ENCODE data around the gene CDK4.

The CDK4 gene

GRCh38 chr12:57756406-57757341 lies 4.6 kb upstream of the CDK4 start:
- DNase-seq (ENCODE audit: low read depth, low spot score), result no peak

- DNase-seq (ENCODE audit: low read depth, low spot score), result no peak
These were observed 3.6 kb upstream of the CDK4 start for GRCh38 chr12:57755454-57756372.

GRCh38 chr12:57755194-57755453 lies 3.0 kb upstream of the CDK4 start:
- no peak for DNase-seq (ENCODE audit: low read depth, low spot score)

DNA sequence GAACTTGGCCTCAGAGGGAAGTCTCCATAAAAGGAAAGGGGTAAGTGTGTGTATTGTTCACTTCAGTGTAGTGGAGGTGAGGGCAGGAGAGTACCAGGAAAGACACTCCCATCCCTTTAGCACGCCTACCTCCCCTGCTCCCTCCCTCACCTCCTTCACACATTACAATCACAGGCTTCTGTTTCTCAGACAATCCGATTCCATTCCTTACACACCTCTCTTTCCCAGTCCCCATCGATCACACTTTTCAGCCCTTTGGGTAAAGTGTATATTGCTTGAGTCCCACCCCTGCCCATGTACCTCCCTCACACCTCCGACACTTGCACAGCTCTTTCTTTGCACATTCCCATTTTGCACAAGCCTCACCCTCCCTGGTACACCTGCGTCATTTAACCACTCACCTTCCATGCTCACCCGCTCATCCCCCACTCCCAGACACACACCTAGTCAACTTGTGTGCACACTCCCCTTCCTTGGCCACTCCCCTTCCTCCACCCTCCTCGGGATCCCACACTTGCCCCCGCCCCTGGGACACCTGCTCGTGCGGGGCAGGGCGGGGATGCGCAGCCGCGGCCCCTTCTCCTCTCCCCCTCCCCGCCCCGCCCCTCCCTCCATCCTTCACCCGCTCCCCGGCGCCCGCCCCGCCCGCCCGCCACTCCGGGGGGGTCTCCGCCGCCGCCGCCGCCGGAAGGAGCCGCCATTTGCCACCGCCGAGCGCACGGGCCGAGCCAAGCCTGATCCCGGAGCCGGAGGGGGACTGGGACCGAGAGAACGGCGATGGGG lies 2.5 kb upstream of the CDK4 start, which contains the start of gene MARCHF9:
MARCHF9 (plus strand) TSS at position 693 of the 783 bp plus-strand sequence. CDS start 426 bp downstream, outside the sequence.
- no peak for DNase-seq (ENCODE audit: low read depth, low spot score)

DNA sequence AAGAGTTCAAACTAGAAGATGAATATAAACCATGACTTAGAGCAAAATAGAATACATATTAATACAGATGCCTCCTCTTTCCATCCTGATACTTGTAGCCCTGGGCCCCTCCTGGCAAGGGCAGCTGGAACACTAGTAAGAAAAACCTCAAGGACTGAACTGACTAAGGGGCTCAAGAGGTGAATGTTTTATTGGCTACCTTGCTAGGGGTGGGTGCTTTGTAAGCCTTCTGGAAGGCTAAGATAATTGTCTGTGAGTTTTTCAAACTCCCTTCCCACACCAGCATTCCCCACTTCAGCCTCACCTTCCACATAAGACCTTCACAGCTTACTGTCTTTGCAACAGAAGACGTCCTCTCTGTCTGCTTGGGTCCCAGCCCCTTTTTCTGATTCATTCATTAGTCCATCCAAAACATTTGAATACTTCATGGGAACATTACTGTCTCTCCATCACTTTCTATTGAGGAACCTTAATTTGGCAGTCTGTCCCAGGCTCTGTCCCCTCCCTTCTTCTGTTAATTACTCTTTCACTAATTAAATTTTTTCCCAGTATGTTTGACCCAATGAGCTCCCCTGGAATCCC lies 1.7 kb upstream of the CDK4 start:
- no peak for DNase-seq (ENCODE audit: low read depth, low spot score)

DNA sequence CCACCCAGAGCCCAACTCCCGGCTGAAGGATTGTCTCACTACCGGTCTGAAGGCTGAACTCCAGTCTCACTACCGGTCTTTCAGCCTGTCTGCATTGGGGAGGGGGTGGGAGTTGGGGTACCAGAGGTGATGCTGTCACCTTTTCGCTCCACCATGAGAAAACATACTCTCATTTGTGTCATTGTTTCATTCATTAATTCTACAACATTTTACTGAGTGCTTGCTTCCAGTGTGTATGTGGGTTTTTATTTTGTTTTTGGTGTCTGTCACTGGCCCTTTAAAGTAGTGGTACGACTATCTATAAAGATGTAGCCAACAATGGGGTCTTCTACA lies 524 bp upstream of the CDK4 start:
- no peak for DNase-seq (ENCODE audit: low read depth, low spot score)

- no peak for DNase-seq (ENCODE audit: low read depth, low spot score)
These were observed 700 bp downstream of the CDK4 start for GRCh38 chr12:57751432-57751787.

GRCh38 chr12:57750561-57751431 lies 1.3 kb downstream of the CDK4 start:
- DNase-seq (ENCODE audit: low read depth, low spot score), result no peak

GRCh38 chr12:57749061-57749460 lies 3.0 kb downstream of the CDK4 start:
- DNase-seq (ENCODE audit: low read depth, low spot score), result no peak

DNA sequence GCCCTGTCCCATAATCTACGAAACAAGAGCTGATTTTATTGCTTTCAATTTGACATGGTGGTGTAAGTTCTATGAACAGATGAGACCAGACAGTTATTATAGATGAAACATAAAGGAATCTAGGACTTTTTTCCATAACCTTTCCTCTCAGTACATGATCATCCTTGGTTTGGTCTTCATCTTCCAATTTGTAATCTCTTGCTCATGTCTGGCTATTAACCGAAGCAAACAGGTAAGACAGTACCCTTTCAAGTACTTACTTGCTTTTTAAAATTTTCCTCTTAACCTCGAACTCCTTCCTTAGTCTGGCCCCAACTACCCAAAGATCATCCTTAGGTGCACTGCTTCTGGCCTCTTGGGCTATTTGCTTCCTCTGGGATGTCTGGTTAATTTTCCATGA lies 6.1 kb downstream of the CDK4 start:
- DNase-seq (ENCODE audit: low read depth, low spot score), result no peak

DNA sequence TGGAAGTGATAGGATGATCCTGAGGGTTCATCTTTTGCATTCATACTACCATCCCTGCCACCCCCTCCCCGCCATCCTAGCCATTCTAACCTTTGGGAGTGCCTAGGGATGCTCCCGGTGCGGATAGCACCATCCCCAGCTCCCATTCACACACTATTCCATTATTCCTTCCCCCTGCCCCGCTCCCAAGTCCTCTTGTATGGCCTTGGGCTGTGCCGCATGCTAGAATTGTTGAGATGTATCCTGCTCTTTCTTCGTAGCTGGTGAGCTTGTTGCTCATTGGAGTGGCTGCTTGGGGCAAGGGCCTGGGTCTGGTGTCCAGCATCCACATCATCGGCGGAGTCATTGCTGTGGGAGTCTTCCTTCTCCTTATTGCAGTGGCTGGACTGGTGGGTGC lies 6.6 kb downstream of the CDK4 start:
- no peak for DNase-seq (ENCODE audit: low read depth, low spot score)

- DNase-seq (ENCODE audit: low read depth, low spot score), result peak; percentile 94
These were observed 7.2 kb downstream of the CDK4 start, which contains the start of gene TSPAN31 for GRCh38 chr12:57744777-57745484. TSPAN31 (plus strand) TSS chr12:57745039; CDS start chr12:57745155, 116 bp downstream.

DNA sequence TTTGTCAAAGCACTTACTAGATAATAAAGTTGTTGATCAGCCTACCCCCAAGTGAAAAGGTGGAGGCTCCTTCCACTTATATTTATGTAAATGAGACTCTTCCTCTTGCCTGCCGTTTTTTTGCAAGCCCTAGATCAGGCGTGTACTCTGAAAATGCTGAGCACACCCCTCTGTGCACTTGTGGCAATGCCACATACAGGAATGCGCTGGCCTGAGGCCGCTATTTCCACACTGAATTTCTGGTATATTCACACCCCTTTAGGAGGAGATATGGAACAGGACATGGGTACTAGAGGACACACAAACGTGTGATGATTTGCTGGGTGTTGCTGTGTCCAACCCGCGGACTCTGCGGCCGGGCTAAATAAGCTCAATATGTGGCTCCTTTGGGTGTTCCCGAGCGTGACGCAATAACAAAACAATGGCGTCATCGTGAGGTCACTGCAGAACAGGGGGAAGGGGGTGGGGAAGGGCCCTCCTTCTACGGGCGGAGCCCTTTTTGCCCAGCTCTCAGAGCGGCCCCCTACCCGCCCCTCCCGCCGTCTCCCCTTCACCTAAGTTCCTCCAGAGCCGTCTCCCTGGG lies 7.8 kb downstream of the CDK4 start:
- DNase-seq (ENCODE audit: low read depth, low spot score), result no peak

DNA sequence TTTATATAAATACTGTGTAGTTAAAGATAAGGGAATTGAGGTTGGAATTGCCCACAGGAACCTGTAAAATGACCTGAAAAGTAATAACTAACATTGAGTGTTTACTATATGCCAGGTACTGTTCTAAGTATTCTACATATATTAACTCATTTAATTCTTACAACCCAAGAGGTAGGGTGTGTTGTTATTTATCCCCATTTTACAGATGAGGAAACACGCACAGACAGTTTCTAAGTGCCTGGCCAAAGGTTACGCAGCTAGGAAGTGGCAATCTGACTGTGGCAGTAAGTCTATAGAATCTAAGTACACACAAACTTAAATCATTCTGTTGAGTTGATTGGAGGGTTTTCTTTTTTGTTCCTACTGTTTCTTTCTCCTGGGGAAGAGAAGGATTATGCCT lies 8.3 kb downstream of the CDK4 start:
- no peak for DNase-seq (ENCODE audit: low read depth, low spot score)

DNA sequence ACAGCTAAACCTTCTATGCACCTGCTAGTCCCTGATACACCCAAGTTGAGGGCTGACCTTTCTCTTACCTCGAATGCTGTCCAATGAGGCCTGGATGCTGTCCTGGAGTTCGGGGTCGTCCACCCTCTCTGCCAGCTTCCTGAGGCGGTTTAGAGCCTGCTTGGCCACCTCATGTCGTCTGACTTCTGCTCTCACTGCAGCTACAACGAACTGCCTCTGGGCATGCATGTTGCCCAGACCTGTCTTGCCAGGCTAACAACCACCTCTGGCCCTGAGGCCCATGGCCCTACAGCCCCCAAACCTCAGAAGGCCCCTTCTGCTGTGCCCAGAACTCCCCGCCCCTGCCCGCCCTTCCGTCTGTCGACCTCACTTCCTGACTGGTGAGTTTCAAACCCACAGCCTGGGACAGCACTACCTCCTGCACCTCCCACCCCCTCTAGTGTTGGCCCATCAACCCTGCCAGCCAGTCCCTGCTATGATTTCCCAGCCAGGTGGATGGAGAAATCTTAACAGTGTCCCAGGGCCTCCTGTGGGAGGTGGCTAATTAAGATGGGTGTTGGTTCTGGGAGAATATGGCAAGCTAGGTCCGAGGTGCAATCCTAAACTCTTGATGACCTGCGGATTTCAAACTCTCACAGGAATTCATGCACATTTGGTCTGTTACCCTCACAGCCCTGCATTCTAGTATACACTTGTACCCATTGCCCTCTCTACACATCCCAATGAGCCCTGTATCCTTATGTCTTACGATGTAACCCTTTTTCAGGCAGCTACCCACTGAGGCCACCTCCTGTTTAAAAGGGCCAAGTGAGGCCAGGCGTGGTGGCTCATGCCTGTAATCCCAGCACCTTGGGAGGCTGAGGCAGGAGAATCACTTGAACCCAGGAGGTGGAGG lies 10.0 kb downstream of the CDK4 start:
- DNase-seq (ENCODE audit: low read depth, low spot score), result no peak

- no peak for DNase-seq (ENCODE audit: low read depth, low spot score)
These were observed 10.7 kb downstream of the CDK4 start for GRCh38 chr12:57741413-57741789.

- DNase-seq (ENCODE audit: low read depth, low spot score), result no peak
These were observed 11.3 kb downstream of the CDK4 start for GRCh38 chr12:57740656-57741412.

All from smooth muscle cell of the brain vasculature (primary cell).